H1 (cell line): ENCODE results near the gene ZNF609. TPM values are rescaled to one million over a fixed set of nuclear protein-coding genes. Genes with fewer than 3 reads are reported as not detected.

Experiments
- CTCF ChIA-PET: fragments of 300-600 bp; sonication (Branson Sonifier 250); formaldehyde crosslinking; loops from one replicate; lab custom pipeline; 2021; ENCODE audit not compliant: partially characterized antibody; lab: Charles Lee
- POLR2A ChIA-PET: fragments of 300-600 bp; sonication (Branson Sonifier 250); formaldehyde crosslinking; loops from one replicate; lab custom pipeline; 2021; ENCODE audit warnings: inconsistent platforms; ENCODE audit not compliant: partially characterized antibody; lab: Charles Lee
- DNase-seq, 2 experiments: peaks; one replicate each; pipeline versions ENCODE4 v3.0.0 to v3.0.0-alpha.2; 2010 to 2022; ENCODE audit warnings: low spot score in 2 of 2, low read depth in 1 of 2, mixed read lengths in 1 of 2
- FAIRE-seq: peaks from 2 replicates; lab custom pipeline; 2011; peaks lifted over from hg19 to GRCh38; lab: Jason Lieb, UNC
- H2AFZ ChIP-seq: 2 replicates; pipeline ENCODE4 v1.8.1; 2012; ENCODE audit warnings: low read length, inconsistent platforms
- H2AK5ac ChIP-seq: 2 replicates; pipeline ENCODE4 v1.6.1; 2013; ENCODE audit warnings: low read depth, low read length
- H2BK120ac ChIP-seq: replicated peaks from 2 replicates; pipeline ENCODE3; 2013; ENCODE audit warnings: low read depth, low read length, inconsistent platforms
- H2BK12ac ChIP-seq: 2 replicates; pipeline ENCODE4 v1.6.1; 2013; ENCODE audit warnings: low read depth, low read length
- H2BK15ac ChIP-seq: 2 replicates; pipeline ENCODE4 v1.6.1; 2013; ENCODE audit warnings: low read length
- H2BK20ac ChIP-seq: 2 replicates; pipeline ENCODE4 v1.6.1; 2013; ENCODE audit warnings: low read length
- H2BK5ac ChIP-seq: 2 replicates; pipeline ENCODE4 v1.6.1; 2013; ENCODE audit warnings: low read depth, low read length
- H3K14ac ChIP-seq: 2 replicates; pipeline ENCODE4 v1.6.1; 2013; ENCODE audit warnings: inconsistent platforms; ENCODE audit not compliant: insufficient read length
- H3K18ac ChIP-seq: 2 replicates; pipeline ENCODE4 v1.6.1; 2013; ENCODE audit warnings: low read length; ENCODE audit errors: extremely low read depth
- H3K23ac ChIP-seq: 2 replicates; pipeline ENCODE4 v1.6.1; 2013; ENCODE audit warnings: inconsistent platforms; ENCODE audit not compliant: insufficient read length
- H3K23me2 ChIP-seq: 2 replicates; pipeline ENCODE4 v1.6.1; 2013; ENCODE audit warnings: low read depth, low read length
- H3K27ac ChIP-seq: 2 replicates; pipeline ENCODE4 v1.6.1; 2011; ENCODE audit warnings: low read depth, low read length, inconsistent platforms
- H3K27me3 ChIP-seq, 4 experiments: replicated peaks in 1 of 4; 1 replicate in 1 of 4; 2 replicates in 3 of 4; pipeline versions ENCODE4 v1.6.1 to v1.8.1; 2011 to 2013; ENCODE audit warnings: low read length in 3 of 4, mild to moderate bottlenecking in 3 of 4, inconsistent platforms in 2 of 4, mixed read lengths in 2 of 4, moderate library complexity in 1 of 4; ENCODE audit not compliant: control insufficient read depth in 3 of 4, insufficient read depth in 3 of 4; ENCODE audit errors: extremely low read depth in 1 of 4
- H3K36me3 ChIP-seq, 4 experiments: 2 replicates each; pipeline versions ENCODE4 v1.6.1 to v1.8.1; 2011 to 2013; ENCODE audit warnings: mild to moderate bottlenecking in 4 of 4, low read length in 3 of 4, moderate library complexity in 2 of 4, control low read depth in 1 of 4, inconsistent platforms in 1 of 4; ENCODE audit not compliant: insufficient read depth in 4 of 4, control insufficient read depth in 2 of 4
- H3K4ac ChIP-seq: replicated peaks from 2 replicates; pipeline ENCODE3; 2013; ENCODE audit warnings: low read length, low read depth, mixed read lengths, inconsistent platforms; ENCODE audit not compliant: insufficient read length
- H3K4me1 ChIP-seq, 4 experiments: replicated peaks in 1 of 4; 1 replicate in 1 of 4; 2 replicates in 3 of 4; pipeline versions ENCODE4 v1.6.1 to v1.8.1; 2011 to 2013; ENCODE audit warnings: low read length in 3 of 4, inconsistent platforms in 2 of 4, mixed read lengths in 1 of 4; ENCODE audit not compliant: insufficient read depth in 4 of 4, control insufficient read depth in 3 of 4
- H3K4me2 ChIP-seq, 2 experiments: 2 replicates each; pipeline versions ENCODE4 v1.6.1 to v1.8.1; 2011 to 2013; ENCODE audit warnings: low read depth in 2 of 2, low read length in 2 of 2, control low read depth in 1 of 2, inconsistent platforms in 1 of 2, mild to moderate bottlenecking in 1 of 2; ENCODE audit not compliant: insufficient read depth in 1 of 2
- H3K4me3 ChIP-seq, 4 experiments: fragments of 200-600, 300-600 bp in 1 of 4; sonication (generic), shearing (Covaris generic), sonication (Bioruptor Twin) in 1 of 4; 2 replicates each; pipeline versions ENCODE4 v1.5.1 to v1.8.1; 2011 to 2016; ENCODE audit warnings: low read length in 4 of 4, low read depth in 3 of 4, control low read depth in 2 of 4, inconsistent platforms in 2 of 4, mild to moderate bottlenecking in 2 of 4, mixed read lengths in 1 of 4, moderate library complexity in 1 of 4; ENCODE audit not compliant: insufficient read depth in 2 of 4; ENCODE audit errors: extremely low read depth in 1 of 4
- H3K56ac ChIP-seq: replicated peaks from 2 replicates; pipeline ENCODE3; 2013; ENCODE audit warnings: low read depth, mild to moderate bottlenecking, mixed read lengths, low read length, inconsistent platforms; ENCODE audit not compliant: insufficient read length
- H3K79me1 ChIP-seq: 2 replicates; pipeline ENCODE4 v1.6.1; 2013; ENCODE audit warnings: low read depth, low read length, control low read depth
- H3K79me2 ChIP-seq, 2 experiments: 2 replicates each; pipeline versions ENCODE4 v1.6.1 to v1.8.1; 2012 to 2013; ENCODE audit warnings: low read length in 2 of 2, mild to moderate bottlenecking in 2 of 2, inconsistent platforms in 1 of 2; ENCODE audit not compliant: insufficient read depth in 2 of 2, control insufficient read depth in 1 of 2
- H3K9ac ChIP-seq, 4 experiments: replicated peaks in 1 of 4; 1 replicate in 1 of 4; 2 replicates in 3 of 4; pipeline versions ENCODE4 v1.6.1 to v1.8.1; 2011 to 2013; ENCODE audit warnings: low read depth in 3 of 4, low read length in 3 of 4, control low read depth in 2 of 4, mild to moderate bottlenecking in 2 of 4, moderate library complexity in 2 of 4, inconsistent platforms in 1 of 4; ENCODE audit errors: extremely low read depth in 1 of 4
- H3K9me3 ChIP-seq, 2 experiments: 2 replicates each; pipeline versions ENCODE4 v1.6.1 to v1.8.1; 2012 to 2013; ENCODE audit warnings: mild to moderate bottlenecking in 2 of 2, moderate library complexity in 2 of 2, control low read depth in 1 of 2, inconsistent platforms in 1 of 2, low read depth in 1 of 2, low read length in 1 of 2, mixed read lengths in 1 of 2; ENCODE audit not compliant: insufficient read depth in 2 of 2
- H4K20me1 ChIP-seq, 2 experiments: replicated peaks in 1 of 2; 2 replicates each; pipeline versions ENCODE3 to v1.8.1; 2011 to 2013; ENCODE audit warnings: inconsistent platforms in 2 of 2, low read length in 2 of 2, mild to moderate bottlenecking in 1 of 2; ENCODE audit not compliant: insufficient read depth in 2 of 2, control insufficient read depth in 1 of 2
- H4K5ac ChIP-seq: 2 replicates; pipeline ENCODE4 v1.6.1; 2013; ENCODE audit warnings: low read length, low read depth, mixed read lengths, inconsistent platforms; ENCODE audit not compliant: insufficient read length
- H4K8ac ChIP-seq: 2 replicates; pipeline ENCODE4 v1.8.0; 2013; ENCODE audit warnings: mild to moderate bottlenecking, moderate library complexity, low read length, inconsistent platforms; ENCODE audit not compliant: insufficient read depth; ENCODE audit errors: extremely low read depth
- H4K91ac ChIP-seq: replicated peaks from 2 replicates; pipeline ENCODE3; 2013; ENCODE audit warnings: low read length, mixed read lengths, inconsistent platforms; ENCODE audit not compliant: insufficient read length
- EGR1 ChIP-seq: IDR thresholded peaks from 2 replicates; pipeline ENCODE4 v1.6.1; 2011; ENCODE audit warnings: low read depth, low read length, borderline replicate concordance
- EZH2 ChIP-seq: fragments of 200-600 bp; sonication (generic); IDR thresholded peaks from 2 replicates; pipeline ENCODE4 v1.7.1; 2012; ENCODE audit warnings: low read depth, mild to moderate bottlenecking, moderate library complexity, low read length, inconsistent platforms; ENCODE audit not compliant: severe bottlenecking
- JUND ChIP-seq: IDR thresholded peaks from 2 replicates; pipeline ENCODE4 v1.6.1; 2011; ENCODE audit warnings: mild to moderate bottlenecking, improper control_type of control experiment, low read length
- PHF8 ChIP-seq: fragments of 200-600 bp; sonication (generic); conservative IDR thresholded peaks from 2 replicates; pipeline ENCODE4 v1.7.1; 2012; ENCODE audit warnings: low read depth, mild to moderate bottlenecking, inconsistent platforms, low read length, moderate library complexity
- YY1 ChIP-seq: IDR thresholded peaks from 2 replicates; pipeline ENCODE4 v1.6.1; 2011; ENCODE audit warnings: low read depth, mild to moderate bottlenecking, low read length
- ZNF274 ChIP-seq: IDR thresholded peaks from 2 replicates; pipeline ENCODE4 v1.7.0; 2012; ENCODE audit warnings: low read length, borderline replicate concordance; ENCODE audit errors: extremely low read depth
- WGBS, 2 experiments: shearing (Covaris generic) in 1 of 2; methylation state at CpG; one replicate each; pipeline versions ENCODE4 v1.1.6 to v1.1.7; 2013 to 2015; ENCODE audit warnings: low lambda C conversion rate in 2 of 2, mixed read lengths in 2 of 2, inconsistent platforms in 1 of 2, low coverage in 1 of 2, missing lambda C conversion rate in 1 of 2; ENCODE audit not compliant: insufficient replicate concordance in 2 of 2, insufficient coverage in 1 of 2, insufficient read length in 1 of 2; ENCODE audit errors: extremely low coverage in 1 of 2, missing lambda C conversion rate in 1 of 2; 5-methylcytosine and 5-hydroxymethylcytosine counted together
- polyA plus RNA-seq, 7 experiments: library from polyadenylated mRNA; depleted of rRNA in 3 of 7; stranded (reverse) in 5 of 7; unstranded in 2 of 7; fragments of >200 nt in 5 of 7; fragments of 200-250 nt in 2 of 7; gene quantifications; 1 replicate in 5 of 7; 2 replicates in 1 of 7; 4 replicates in 1 of 7; pipeline versions ENCODE4 v1.2.1 to v1.2.3, GENCODE V29; 2011 to 2013; ENCODE audit warnings: missing spikeins in 2 of 7, mixed read lengths in 2 of 7
- total RNA-seq: library from RNA; stranded (reverse); fragmentation: NEBNext Ultra II Directional; extraction: Animal tissue kit (Norgen Biotek cat#: 25700); gene quantifications from 2 replicates; pipeline ENCODE4 v1.2.1, GENCODE V29; 2021

Gene ZNF609
- total and polyA plus RNA-seq, 2 of the 8 experiments (the other 6 are each of a cell fraction or from before 2014, with no cell fraction given), result 15.5 to 47.8 TPM

- Histone ChIP-seq H2BK120ac (no peak overlapping the region), H3K27me3 (no peaks in the 10 kb centered on the region), H3K14ac (no peak overlapping the region), H3K56ac (no peak overlapping the region), H3K36me3 (peaks cover 0 to 5% (median 2%) of the 10 kb centered on the region in 4 experiments; a peak in 3 of 8 replicates), H4K5ac (no peak overlapping the region), H3K18ac (0 out of 2 replicates have a peak overlapping the region, but pooled peaks have one; percentile 9), H2AK5ac (no peak overlapping the region; the same call in 1 of the 2 replicates), H3K27ac (no peak overlapping the region), H3K23me2 (no peaks in the 10 kb centered on the region), H3K79me2 (peaks cover 0 to 63% of the 10 kb centered on the region in 2 experiments; a peak in 2 of 4 replicates), H3K4me2 (no peak overlapping the region; a peak in 1 of 4 replicates), H3K23ac (no peak overlapping the region), H4K8ac (peak overlapping the region; percentile 58; the same call in 1 of the 2 replicates), H2BK12ac (peak overlapping the region; percentile 88), H2AFZ (no peak overlapping the region), H4K91ac (no peak overlapping the region), H2BK5ac (no peak overlapping the region), H4K20me1 (peaks cover 7 to 12% of the 10 kb centered on the region in 2 experiments), H3K4ac (no peak overlapping the region), H3K79me1 (peaks cover 2% of the 10 kb centered on the region; the same call in 1 of the 2 replicates), H3K9me3 (no peaks in the 10 kb centered on the region), H3K9ac (no peak overlapping the region), H3K4me3 (no peak overlapping the region), H3K4me1 (peaks cover 0 to 11% (median 6%) of the 10 kb centered on the region in 4 experiments; a peak in 5 of 7 replicates), H2BK20ac (no peak overlapping the region), H2BK15ac (no peak overlapping the region)
- FAIRE-seq (no peak), DNase-seq (no peak)
- 73% methylated on average over 5 of the region's 5 CpGs; no CpG with 5 or more reads in 1 of the 2 experiments for WGBS, 2 experiments
- TF ChIP-seq EZH2 (no peak), JUND (no peak), EGR1 (no peak), PHF8 (no peak), ZNF274 (no peak), YY1 (no peak)
- POLR2A ChIA-PET, result interaction anchor here (0.6 to 1.1 kb wide), 5 partner anchors 15 to 237 kb away, joined by 3 to 4 read pairs (median 3); no protein-coding TSS in a partner anchor
- CTCF ChIA-PET, result interaction anchor here (0.7 to 3.4 kb wide), 4 partner anchors 21 to 866 kb away, joined by 3 to 14 read pairs (median 4); no protein-coding TSS in a partner anchor
Measured at GRCh38 chr15:64618138-64618537, 157.8 kb downstream of the ZNF609 start.
